Right atrium auricular region (tissue), 2 donors: ENCODE measurements around the gene PLA2G2F. TPM values are rescaled to one million over a fixed set of nuclear protein-coding genes. Genes with fewer than 3 reads are reported as not detected.

Source experiments
- DNase-seq: peaks from one replicate; pipeline ENCODE4 v3.0.0-alpha.2; 2019; ENCODE audit warnings: low spot score
- H3K27ac ChIP-seq, 2 donors: fragments of 200-600 bp; sonication (generic); 1 replicate in 1 of 2; 2 replicates in 1 of 2; pipeline ENCODE4 v1.5.1; 2016 to 2019
- H3K27me3 ChIP-seq, 2 donors: fragments of 200-600 bp; sonication (generic); one replicate each; pipeline versions ENCODE4 v1.5.1 to v1.6.0; 2017 to 2019
- H3K36me3 ChIP-seq: fragments of 200-600 bp; sonication (generic); one replicate; pipeline ENCODE4 v1.5.1; 2016
- H3K4me1 ChIP-seq, 2 donors: fragments of 200-600 bp; sonication (generic); one replicate each; pipeline versions ENCODE4 v1.5.1 to v1.6.0; 2017 to 2019
- H3K4me3 ChIP-seq, 2 donors: fragments of 200-600 bp; sonication (generic); 1 replicate in 1 of 2; 2 replicates in 1 of 2; pipeline ENCODE4 v1.5.1; 2017 to 2019; ENCODE audit warnings: mild to moderate bottlenecking in 1 of 2, moderate library complexity in 1 of 2
- H3K9me3 ChIP-seq, 2 donors: fragments of 200-600 bp; sonication (generic); one replicate each; pipeline ENCODE4 v1.5.1; 2019
- total RNA-seq, 2 donors: library from RNA; depleted of rRNA; stranded (reverse); fragments of >200 nt; gene quantifications; one replicate each; pipeline ENCODE4 v1.1.0, GENCODE V29; 2016
- TF ChIP-seq, protein P1 (sequence below), 2 donors: fragments of 200-600 bp; sonication (generic); IDR thresholded peaks; one replicate each; pipeline ENCODE4 v1.5.1; 2019; ENCODE audit warnings: antibody characterized with exemption in 2 of 2

Gene PLA2G2F
- total RNA-seq, 2 donors from 2014 or later = not detected

DNA sequence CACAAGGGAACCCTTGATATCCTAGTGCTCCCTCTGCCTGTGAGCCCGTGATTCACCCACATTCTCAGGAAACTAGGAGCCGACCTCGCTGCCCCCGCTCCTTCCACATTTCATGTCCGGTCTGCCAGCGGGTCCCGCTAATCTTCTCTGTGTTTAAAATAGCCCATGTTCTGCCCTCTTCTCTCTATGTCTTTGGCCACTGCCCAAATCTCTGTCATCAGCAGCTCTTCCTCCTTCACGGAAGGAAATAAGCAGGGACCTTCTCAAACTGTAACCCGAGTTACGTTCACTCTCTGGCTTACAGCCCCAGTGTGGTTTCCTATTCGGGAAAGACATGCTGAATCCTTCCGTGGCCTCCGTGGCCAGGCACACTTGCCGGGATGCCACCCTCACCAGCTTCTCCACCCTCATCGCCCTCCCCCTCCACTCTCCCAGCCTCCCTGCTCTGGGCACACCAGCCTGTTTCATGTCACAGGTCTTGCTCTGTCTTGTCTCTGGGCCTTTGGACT, 25.6 kb downstream of the PLA2G2F start:
- H3K36me3 ChIP-seq = no peaks in the 10 kb centered on the region
- H3K4me1 ChIP-seq = peaks cover 0 to 25% of the 10 kb centered on the region in 2 donors
- H3K27me3 ChIP-seq = no peaks in the 10 kb centered on the region
- H3K4me3 ChIP-seq = no peak overlapping the region
- DNase-seq = peak; percentile 70
- H3K27ac ChIP-seq = peak overlapping the region in 1 of 2 donors; percentile 58
- peaks cover 0 to 18% of the 10 kb centered on the region in 2 donors for H3K9me3 ChIP-seq
- TF ChIP-seq, protein P1, sequence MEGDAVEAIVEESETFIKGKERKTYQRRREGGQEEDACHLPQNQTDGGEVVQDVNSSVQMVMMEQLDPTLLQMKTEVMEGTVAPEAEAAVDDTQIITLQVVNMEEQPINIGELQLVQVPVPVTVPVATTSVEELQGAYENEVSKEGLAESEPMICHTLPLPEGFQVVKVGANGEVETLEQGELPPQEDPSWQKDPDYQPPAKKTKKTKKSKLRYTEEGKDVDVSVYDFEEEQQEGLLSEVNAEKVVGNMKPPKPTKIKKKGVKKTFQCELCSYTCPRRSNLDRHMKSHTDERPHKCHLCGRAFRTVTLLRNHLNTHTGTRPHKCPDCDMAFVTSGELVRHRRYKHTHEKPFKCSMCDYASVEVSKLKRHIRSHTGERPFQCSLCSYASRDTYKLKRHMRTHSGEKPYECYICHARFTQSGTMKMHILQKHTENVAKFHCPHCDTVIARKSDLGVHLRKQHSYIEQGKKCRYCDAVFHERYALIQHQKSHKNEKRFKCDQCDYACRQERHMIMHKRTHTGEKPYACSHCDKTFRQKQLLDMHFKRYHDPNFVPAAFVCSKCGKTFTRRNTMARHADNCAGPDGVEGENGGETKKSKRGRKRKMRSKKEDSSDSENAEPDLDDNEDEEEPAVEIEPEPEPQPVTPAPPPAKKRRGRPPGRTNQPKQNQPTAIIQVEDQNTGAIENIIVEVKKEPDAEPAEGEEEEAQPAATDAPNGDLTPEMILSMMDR (IDR thresholded peaks at IDR 0.05) = peak in 1 of 2 donors; percentile 28

DNA sequence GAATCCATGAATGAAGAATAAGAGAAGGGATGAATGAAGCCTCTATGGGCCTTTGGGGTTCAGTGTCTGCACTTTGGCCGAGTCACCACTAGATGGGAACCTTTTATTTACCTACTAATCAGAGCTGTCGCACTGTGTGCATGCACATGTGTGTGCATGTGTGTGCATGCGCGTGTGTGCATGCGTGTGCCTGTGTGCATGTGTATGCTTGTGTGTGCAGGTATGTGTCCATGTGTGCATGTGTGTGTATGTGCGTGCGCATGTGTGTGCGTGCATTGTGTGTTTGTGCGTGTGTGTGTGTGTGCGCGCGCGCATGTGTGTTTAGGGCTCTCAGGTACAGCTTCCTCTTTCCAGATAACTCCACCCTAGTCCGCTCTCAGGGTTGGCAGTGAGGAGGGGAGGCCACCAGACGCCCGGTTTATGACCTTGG, 26.4 kb downstream of the PLA2G2F start:
- H3K4me3 ChIP-seq = no peak overlapping the region
- TF ChIP-seq, protein P1 (IDR thresholded peaks at IDR 0.05) = peak in 1 of 2 donors; percentile 39
- peaks cover 0 to 10% of the 10 kb centered on the region in 2 donors for H3K9me3 ChIP-seq
- no peaks in the 10 kb centered on the region for H3K27me3 ChIP-seq
- peaks cover 0 to 25% of the 10 kb centered on the region in 2 donors for H3K4me1 ChIP-seq
- H3K27ac ChIP-seq = no peak overlapping the region
- no peak for DNase-seq
- H3K36me3 ChIP-seq = no peaks in the 10 kb centered on the region

DNA sequence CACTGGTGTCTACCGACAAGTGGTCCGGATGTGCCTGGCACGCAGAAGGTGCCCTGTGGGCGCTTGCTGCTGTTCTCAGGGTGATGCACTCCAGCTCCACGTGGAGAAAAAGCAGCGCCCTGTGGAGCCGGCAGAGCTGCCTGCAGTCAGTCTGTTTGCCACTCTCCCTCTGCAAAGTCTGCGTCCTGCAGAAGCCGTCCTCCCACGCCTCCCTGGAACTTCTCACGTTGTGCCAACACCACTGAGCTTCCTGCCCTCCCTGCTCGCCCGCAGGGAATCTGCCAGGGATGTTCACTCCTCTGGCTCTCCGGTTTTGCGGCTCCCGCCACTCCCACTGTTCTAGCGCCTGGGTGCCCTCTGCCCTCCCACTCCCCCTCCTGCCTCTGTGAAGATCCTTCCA, 26.9 kb downstream of the PLA2G2F start:
- Histone ChIP-seq H3K36me3 (no peaks in the 10 kb centered on the region), H3K4me1 (peaks cover 0 to 25% of the 10 kb centered on the region in 2 donors), H3K27ac (no peak overlapping the region), H3K27me3 (no peaks in the 10 kb centered on the region), H3K4me3 (no peak overlapping the region), H3K9me3 (peaks cover 0 to 5% of the 10 kb centered on the region in 2 donors)
- TF ChIP-seq, protein P1 (IDR thresholded peaks at IDR 0.05) = no peak
- DNase-seq = no peak

DNA sequence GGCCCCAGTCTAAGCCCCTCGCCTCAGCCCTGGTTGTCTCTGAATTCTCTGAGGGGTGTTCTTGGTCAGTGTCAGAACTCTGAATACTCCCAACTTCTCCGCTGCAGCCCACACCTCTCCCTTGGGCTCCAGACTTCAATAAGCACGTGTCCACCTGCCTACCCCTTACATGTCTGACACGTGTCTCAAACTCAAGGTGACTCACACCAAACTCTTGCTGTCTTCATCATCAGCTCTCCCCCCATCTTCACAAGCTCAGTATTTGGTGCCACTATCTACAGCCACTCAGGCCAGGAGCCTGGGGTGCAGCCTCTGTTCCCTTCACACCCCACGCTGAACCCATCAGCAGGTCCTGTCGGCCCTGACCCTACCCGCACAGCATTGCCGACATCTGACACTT, 28.0 kb downstream of the PLA2G2F start:
- Histone ChIP-seq H3K9me3 (no peaks in the 10 kb centered on the region), H3K4me3 (no peak overlapping the region), H3K4me1 (peaks cover 0 to 25% of the 10 kb centered on the region in 2 donors), H3K27ac (no peak overlapping the region), H3K27me3 (no peaks in the 10 kb centered on the region), H3K36me3 (no peaks in the 10 kb centered on the region)
- DNase-seq = no peak
- TF ChIP-seq, protein P1 (IDR thresholded peaks at IDR 0.05) = no peak

DNA sequence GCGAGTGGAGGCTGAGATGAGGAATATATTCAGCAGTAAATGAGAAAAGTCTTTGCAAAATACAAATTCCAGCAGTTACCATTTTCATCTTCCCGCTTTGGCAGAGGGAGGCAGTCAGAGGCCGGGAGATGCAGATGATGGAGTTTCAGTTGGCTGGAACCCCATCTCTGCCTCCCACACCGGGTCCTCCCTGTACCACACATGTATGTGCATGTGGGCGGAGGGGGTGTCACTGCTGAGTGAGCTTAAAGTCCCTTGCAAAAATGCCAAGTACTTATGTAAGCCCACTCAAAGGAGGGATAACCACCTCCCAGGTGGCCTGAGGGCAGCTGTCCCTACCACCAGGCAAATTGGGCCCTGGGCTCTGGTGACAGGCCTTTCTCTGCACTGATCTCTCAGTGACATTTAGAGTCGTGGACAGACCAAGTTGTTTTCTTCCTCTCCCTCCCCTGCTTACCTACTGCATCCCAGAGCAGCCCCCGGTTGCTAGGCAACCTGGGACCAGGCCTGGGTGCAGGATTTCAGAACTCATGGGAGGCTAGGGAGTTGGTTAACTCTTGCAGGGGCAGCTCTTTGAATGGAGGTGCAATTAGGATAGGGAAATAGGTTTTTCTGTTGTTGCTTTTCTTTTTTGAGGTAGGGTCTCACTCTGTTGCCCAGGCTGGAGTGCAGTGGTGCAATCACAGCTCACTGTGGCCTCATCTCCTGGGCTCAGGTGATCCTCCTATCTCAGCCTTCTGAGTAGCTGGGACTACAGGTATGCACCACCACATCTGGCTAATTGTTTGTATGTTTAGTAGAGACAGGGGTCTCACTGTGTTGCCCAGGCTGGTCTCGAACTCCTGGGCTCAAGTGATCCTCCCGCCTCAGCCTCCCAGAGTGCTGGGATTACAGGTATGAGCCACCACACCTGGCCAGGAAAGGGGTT, 29.7 kb downstream of the PLA2G2F start:
- TF ChIP-seq, protein P1 (IDR thresholded peaks at IDR 0.05) = no peak
- Histone ChIP-seq H3K9me3 (no peaks in the 10 kb centered on the region), H3K36me3 (no peaks in the 10 kb centered on the region), H3K4me1 (peaks cover 0 to 25% of the 10 kb centered on the region in 2 donors), H3K27ac (no peak overlapping the region), H3K27me3 (no peaks in the 10 kb centered on the region), H3K4me3 (no peak overlapping the region)
- DNase-seq = no peak
